GM18511 (cell line): Measurements from ENCODE around the gene RPS6KA2.
"Not testable (repeated sequence)": the region's sequence is repeated elsewhere in the genome, so short reads cannot be mapped to it uniquely, and the experiment has no call there.

Source experiments
- ATAC-seq: cut with Tn5 transposase; IDR thresholded peaks from one replicate; pipeline ENCODE4 v1.9.1; 2021; ENCODE audit warnings: mild to moderate bottlenecking, moderate library complexity; ENCODE audit not compliant: unreplicated experiment

RPS6KA2 gene

DNA sequence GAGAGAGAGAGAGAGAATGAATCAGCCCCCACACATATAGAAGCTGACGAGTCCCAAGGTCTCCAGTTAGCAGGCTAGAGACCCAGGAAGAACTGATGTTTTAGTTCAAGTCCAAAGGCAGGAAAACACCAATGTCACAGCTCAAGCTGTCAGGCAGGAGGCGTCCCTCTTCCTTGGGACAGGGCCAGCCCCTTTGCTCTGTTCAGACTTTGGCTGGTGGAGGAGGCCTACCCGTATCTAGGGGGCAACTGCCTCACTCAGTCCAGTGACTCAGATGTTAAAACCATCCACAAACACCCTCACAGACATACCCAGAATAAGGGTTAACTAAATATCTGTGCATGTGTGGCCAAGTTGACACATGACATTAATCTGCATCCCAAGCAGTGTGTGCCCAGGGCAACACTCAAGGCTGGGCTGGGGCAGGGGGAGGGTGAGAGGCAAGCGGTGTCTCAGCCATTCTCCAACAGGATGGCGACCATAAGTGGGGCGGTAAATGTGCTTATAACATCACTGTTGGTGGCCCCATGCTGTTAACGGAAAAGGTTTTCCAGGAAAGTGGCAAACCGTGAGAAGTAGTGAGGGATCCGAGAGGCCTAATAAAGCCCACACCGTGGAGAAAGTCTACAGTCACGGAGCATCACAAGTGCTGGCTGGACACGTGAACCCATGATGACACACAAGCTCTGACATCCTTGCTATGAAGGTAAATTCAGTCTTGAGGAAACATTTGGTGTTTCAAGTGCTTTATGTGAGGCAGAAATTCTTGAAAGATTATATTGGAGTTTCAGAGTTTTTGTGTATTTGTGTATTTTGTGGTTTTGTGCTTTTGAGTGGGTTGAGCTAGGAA, 68.7 kb downstream of the RPS6KA2 start:
- no peak for ATAC-seq

DNA sequence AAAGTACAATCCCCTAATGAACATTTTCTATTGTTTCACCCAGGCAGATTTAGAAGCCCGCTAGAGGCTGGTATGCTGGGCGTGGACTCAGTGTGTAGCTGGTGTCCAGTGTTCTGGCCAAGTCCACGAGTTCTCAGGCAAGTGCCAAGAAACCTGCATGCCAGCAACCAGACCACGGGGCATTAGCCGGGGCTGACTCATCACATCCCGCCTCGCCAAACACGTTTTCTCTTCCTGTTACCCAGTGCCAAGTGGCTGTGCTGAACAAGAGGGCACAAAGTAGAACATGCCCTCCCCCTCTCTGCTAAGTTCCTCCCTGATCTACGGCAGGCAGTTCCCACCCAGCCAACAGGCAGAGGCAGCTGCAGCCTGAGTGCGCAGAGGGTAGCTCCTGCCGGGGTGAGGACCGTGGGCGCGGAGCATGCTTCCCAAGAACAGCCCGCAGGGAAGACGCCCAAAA, 70.2 kb downstream of the RPS6KA2 start:
- ATAC-seq = peak; percentile 71

DNA sequence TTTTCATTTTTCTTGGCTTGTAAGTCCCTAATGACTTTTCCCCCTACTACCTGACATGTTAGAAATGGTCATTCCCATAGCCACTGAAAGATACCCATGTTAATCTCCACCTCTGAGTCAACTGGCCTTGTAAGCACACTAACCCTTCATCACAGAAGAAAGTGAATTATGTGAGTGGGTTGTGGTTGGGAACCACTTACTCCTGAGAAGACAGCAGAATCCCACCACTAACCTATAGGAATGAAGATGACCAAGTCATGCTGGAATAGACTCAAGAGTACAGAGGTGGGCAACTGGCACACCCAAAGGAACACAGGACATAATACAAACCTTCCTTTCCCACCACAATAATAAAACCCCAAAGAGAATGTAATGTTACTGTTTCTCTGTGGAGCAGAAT, 70.7 kb downstream of the RPS6KA2 start:
- peak; percentile 5 for ATAC-seq

DNA sequence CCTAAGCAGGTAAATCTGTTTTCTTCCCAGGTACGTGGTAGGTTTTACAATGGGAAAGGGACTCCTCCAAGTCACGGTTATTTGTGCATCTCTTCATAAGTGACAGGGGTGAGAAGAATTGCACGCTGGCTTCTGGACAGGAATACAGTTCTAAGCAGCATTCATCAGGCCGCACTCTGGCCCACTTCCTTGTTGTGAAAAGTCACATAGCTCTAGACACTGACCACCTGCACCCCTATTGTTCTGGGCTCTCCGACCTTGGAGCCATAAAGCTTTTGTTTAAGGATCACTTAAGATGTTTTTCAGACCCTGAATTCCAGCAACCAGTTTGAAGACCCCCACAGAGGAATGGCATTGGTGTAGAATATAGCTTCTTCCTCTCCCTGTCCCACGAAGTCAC, 72.0 kb downstream of the RPS6KA2 start:
- no peak for ATAC-seq

DNA sequence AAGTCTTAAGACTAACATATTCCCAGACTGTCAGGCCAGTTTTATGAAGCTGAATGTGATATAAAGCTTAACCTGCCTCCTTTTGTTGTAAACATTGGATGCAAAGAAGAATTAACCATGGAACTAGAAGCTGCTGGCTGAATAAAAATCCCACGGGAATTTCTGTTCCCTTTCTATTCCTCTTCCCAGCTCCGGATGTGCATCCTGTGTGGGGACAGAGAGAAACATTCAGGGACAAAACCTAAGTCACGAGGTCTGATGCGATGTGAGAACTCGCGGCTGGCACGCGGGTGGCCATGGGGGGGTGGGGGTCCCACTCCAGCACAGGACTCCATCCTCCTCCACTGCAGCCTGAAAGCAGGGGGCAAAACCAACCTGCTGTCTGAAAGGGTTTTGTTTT, 72.7 kb downstream of the RPS6KA2 start:
- no peak for ATAC-seq

DNA sequence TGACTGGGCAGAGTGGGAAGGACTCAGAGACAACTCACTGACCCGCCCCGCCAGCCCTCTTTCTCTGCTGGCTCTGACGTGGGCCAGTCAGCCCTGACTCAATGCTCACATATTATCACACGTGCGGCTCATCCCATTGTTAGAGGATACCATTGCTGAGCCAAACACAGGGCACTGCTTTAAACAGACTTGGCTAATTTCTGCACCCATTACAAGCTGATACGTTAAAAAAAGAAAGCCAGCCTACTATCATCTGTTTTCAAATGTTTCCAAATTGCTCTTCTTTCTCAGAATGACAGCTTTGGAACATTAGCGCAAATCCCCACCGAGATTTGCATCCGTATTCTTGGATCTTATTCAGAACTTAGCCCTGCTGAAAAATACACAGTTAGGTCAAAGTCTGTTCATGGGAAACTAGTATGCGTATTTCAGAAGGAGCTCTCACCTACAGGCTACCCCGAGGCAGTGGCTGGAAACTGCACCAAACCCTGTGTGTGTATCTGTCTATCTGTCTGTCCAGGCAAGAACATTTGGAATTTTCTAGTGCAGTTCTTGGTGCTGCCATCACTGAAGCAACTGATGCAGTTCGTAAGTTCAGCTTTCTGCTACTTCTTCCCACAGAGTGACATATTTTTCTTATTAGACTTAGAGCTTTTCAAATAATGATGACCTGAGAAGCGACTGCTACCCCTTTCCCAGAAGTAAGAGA, 73.3 kb downstream of the RPS6KA2 start:
- ATAC-seq = no peak

DNA sequence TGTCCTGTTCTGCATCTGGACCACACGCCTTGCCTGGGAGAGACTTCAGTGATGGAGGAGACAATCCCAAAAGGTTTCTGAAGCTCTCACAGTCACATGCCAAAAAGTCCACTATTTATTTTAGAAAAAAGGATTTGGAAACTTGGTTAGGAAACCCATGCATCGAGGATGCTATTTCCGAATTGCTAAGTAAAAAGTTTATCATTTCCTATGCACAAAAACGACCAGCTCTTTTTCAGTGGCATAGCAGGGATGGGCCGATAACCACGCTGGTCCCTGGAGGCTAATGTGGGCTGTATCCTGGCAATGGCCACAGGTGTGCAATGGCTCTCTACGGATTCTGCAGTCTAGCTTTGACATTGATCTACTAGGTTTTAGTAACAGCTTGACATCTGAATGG, 74.5 kb downstream of the RPS6KA2 start:
- ATAC-seq = no peak

DNA sequence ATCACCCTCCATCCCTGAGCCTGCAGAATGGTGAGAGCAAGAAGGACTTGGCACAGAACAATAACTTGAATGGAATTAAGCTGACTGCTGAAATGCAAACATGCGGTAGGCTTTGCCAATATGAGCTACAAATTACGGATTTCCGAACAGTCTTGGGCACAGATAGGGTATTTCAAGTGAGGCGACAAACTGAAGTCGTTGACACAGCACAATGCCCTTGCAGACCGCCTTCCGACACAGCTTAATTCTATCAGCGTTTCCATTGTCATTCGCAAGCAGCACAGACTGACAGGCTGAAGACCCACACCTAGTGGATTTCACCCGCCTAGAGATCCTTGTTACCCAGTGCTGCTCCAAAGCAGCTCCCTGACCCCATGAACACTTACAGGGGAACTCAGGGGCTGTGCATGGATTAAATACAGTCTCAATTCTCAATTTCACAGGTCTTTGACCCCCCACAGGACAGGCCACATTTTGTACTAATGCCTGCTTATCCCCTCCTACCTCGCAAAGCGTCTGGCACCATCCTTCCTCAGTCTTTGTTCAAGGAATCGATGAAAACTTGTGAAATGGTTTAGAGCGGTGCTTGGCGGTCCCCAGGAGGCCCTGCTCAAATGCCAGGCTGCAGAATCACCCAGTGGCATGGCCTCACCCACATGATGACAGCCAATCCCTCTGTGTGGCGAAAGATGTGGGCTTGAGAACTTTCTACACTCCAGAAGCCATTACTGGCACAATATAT, 75.1 kb downstream of the RPS6KA2 start:
- no peak for ATAC-seq

DNA sequence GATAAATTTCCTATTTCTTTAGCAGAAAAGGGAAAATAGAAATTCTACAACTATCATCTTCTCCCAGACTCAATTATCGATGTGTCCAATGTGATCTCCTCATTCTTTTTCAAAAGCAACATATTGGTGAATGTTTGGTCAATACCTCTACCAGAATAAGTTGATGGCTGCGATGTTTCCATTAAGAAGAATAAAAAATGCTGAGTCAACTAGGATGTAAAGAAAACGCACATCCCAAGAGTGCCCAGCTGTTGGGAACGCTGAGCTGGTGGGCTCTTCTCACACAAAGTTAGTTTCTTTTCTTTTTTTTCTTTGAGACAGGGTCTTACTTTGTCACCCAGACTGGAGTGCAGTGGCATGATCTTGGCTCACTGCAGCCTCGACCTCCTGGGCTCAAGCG, 80.4 kb downstream of the RPS6KA2 start:
- no peak for ATAC-seq

DNA sequence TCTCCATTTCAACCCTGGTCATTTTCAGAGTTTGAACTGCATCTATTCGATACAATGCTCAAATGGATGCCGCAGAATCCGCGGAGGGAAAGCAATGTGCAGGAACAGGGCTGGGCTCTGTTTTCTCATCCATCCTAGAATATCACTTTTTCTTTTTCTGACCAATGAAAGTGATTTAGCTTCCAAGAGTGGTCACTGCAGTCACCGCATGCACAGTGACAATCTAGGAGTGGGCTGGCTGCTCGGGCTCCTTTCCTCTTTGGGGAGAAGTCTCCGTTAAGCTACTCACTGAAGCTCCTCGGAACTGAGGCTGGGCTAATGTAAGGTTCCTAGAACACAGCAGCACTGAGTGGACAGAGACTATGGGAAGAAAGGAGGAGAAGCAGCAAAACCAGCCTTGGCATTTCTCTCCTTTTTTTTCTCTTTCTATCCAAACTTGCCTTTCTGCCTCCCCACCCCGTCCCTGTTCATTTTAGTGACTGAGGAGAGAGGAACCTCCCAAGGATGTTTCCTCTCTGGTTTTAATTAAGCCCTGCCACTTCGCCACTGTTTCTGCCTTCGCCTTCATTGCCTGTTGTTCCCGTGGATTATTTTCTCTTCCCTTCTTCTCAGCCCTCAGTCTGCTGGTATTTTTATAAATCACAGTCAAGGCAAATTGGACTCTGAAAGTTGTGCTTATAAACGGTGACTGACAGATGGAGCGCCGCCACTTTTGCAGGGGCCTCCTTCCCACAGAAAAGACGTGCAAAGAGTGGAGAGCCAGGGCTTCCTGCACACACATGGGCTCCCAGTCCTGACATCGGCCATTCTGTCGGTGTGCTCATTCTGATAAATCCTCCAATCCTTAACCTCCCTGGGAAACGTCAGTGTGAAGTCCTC, 81.7 kb downstream of the RPS6KA2 start:
- no peak for ATAC-seq

DNA sequence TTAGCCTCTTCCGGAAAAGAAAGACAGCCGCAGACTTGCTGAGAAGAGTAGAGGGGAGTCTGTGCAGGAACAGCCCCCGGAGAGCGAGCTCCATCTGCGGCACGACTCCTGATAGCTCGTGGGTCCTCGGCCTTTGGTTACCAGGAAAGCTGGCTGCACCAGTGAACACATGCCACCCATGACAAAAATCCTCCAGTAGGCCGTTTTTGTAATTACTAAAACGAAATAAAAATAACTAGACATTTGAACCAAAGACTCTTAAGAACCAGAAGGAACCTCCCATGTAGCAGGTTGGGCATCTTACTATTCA, 82.8 kb downstream of the RPS6KA2 start:
- no peak for ATAC-seq

DNA sequence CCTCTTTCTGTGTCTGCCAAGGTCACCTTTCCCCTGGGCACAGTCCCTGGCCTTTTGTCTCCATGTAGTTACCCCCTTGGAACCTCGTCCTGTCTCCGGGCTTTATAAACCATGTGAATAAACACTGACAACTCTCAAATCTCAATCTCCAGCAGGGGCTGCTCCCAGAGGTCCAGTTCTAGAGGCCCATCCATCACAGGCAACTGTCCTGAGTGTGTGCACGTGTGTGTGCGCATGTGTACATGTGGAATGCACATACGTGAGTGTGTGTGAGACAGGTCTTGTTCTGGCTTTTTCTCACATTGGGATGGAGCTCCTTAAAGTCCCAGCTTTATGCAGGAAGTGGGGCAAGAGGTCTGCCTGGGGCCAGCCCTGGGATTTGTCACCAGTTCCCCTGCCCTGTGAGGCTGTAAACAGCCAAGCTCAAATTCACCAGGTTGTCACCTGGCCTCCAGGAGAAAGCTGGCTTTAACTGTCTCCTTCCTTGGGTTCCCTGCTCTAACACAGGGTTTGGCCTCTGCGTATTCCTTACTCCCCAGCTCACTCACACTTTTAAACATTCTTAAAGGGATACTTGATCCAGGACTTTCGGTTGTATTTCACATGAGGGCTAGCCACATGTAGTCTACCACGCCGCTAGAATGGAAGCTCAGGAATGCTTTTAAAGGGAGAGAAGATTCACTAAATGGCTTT, 83.3 kb downstream of the RPS6KA2 start:
- no peak for ATAC-seq

DNA sequence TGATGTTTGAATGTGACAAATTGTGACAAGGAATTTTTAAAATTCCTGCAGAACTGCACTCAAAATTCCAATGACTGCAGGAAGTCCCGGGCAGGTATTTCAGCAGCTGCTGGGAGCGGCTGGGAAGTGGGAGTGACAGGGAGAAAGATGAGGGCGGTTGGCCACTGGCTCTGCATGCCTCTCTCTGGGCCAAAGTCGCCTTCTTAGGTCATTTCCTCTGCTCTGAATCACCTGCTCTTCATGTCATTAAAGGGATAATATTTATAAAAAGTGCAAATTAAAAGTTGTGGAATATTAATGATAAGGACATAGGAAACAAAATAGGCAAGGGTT, 84.5 kb downstream of the RPS6KA2 start:
- no peak for ATAC-seq

DNA sequence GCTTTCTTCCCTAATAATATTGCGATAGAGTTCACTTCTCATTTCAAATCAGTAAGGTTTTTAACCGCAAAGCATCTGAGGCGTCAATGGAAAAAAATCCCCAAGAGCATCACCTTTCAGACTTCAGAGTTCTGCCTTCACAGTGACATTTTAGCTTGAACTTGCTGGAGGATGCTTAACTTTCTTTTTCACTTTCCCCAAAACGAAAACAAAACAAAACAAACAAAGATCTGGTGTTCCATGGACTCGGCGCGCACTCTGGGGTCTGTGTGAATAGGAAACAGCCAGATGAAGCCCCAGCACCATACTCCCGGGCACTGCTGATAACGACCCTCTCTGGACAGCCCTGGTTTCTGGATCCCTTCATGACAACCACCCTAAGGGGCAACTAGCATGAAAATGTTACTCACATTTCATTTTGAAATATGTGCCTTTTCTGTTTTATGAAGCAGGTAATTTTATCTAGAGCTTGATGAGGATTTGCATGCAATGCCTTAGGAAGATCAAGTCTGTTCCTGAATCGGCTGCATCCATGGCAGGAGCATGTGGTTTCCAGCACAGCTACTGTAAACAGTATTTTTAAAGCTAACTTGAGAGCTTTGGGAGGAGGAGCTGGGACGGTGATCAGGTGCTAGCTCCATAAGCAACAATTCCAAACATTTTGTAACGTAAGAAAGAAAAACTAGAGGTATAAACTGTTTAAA, 85.0 kb downstream of the RPS6KA2 start:
- peak; percentile 36 for ATAC-seq

DNA sequence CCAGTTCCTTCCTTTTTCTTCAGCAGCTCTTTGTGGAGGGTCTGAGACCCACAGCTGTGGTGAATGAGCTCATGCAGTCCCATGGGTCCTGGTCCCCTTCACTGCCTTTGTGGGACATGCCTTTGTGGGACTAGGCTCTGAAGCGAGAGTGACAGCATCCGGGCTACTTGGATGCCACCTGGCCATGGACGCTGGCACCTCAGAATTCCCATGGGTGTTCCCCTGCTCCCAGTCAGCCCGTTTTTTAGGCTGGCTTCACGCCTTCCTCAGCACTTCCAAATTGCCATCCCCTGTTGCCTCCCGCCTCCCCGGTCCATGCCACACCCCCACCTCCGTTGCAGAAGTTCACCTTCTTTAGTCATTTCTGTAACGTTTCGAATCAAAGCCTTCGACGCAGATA, 85.7 kb downstream of the RPS6KA2 start:
- ATAC-seq = peak; percentile 48

DNA sequence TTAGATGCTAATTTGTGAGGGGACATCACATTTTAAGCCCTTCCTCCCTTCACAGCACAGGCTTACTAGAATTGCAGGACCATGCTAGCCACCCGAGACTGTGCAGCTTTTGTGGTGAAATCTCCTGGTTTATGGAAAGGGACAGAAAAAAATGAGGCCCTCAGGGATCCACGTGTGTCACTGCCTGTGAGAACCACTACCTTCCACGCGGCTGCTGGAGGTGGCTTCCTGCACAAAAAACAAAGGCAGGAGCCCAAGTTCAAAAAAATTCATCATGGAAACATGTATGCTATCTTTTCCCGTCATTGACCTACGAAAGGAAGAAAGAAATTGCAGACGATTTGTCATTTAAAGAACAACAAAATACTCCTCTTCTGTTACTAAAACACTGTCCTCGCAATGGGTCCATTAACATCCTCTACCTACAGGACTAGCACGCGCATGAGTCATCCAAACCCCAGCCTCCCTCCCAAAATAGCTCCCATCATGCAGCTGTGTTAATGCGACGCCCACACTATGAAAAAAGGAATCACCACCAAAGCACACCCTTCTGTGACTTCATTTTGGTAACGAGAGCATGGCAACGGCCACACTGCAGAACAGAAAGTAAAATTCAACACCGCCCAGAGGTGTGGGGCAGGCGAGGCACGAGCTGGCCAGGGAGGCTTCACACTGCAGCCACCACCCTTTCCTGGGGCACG, 86.3 kb downstream of the RPS6KA2 start:
- peak; percentile 98 for ATAC-seq

DNA sequence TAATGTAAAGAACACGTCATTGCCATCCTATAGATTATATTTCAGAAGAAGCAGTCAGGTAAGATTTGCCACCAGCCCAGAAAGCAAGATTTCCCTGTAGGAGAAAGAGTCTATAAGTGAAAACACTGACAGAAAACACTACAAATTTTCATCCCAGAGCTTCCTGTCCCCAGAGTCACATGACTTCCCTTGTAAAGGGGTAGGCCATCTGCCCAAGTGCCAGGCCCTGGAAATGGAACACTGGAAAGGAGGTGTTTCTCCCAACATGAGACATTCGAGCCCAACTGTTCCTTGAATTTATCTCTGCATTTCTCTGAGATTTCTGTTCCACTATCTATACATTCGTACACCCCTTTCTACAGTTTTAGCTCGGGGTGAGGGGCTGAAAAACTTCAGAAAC, 87.5 kb downstream of the RPS6KA2 start:
- no peak for ATAC-seq

DNA sequence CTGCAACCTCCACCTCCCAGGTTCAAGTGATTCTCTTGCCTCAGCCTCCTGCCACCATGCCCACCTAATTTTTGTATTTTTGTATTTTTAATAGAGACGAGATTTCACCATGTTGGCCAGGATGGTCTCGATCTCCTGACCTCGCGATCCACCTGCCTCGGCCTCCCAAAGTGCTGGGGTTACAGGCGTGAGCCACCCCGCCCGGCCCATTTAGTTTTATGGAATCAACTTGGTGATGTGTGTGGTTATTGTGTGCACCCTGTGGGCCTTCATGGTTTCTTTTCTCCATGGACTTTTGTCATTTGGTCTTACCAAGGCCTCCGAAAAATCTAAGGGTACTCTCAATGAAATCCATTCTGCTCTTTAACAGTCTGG, 88.1 kb downstream of the RPS6KA2 start:
- ATAC-seq = not testable (repeated sequence)
